IMR-90 (cell line): ENCODE measurements around the gene MDFI.

ENCODE experiments used
- BHLHE40 ChIP-seq: fragments of 150-350 bp; IDR thresholded peaks from 2 replicates; pipeline ENCODE4 v1.6.1; 2016; ENCODE audit warnings: mild to moderate bottlenecking, low read depth, low read length
- CEBPB ChIP-seq: IDR thresholded peaks from 2 replicates; pipeline ENCODE4 v1.6.1; 2012; ENCODE audit warnings: low read depth, low read length, improper control_type of control experiment
- CTCF ChIP-seq: conservative IDR thresholded peaks from 2 replicates; pipeline ENCODE4 v1.5.1; 2012; ENCODE audit warnings: mild to moderate bottlenecking, low read depth, low read length, improper control_type of control experiment
- ELK1 ChIP-seq: fragments of 150-350 bp; IDR thresholded peaks from 2 replicates; pipeline ENCODE4 v1.6.1; 2016; ENCODE audit warnings: low read depth, mild to moderate bottlenecking, low read length, moderate library complexity, borderline replicate concordance
- FOS ChIP-seq: fragments of 150-350 bp; IDR thresholded peaks from 2 replicates; pipeline ENCODE4 v1.6.1; 2016; ENCODE audit warnings: low read depth, low read length
- POLR2A ChIP-seq: IDR thresholded peaks from 2 replicates; pipeline ENCODE4 v1.6.1; 2012; ENCODE audit warnings: mild to moderate bottlenecking, low read depth, low read length
- RAD21 ChIP-seq: IDR thresholded peaks from 2 replicates; pipeline ENCODE4 v1.6.1; 2012; ENCODE audit warnings: low read length, improper control_type of control experiment
- RFX5 ChIP-seq: IDR thresholded peaks from 2 replicates; pipeline ENCODE4 v1.8.0; 2012; ENCODE audit warnings: low read depth, mild to moderate bottlenecking, low read length, moderate library complexity
- USF2 ChIP-seq: fragments of 150-350 bp; IDR thresholded peaks from 2 replicates; pipeline ENCODE4 v1.6.1; 2017; ENCODE audit warnings: mild to moderate bottlenecking, antibody characterized with exemption, low read length, low read depth

GRCh38 chr6:41691426-41692079, 53.3 kb downstream of the MDFI start:
- TF ChIP-seq CTCF (no peak), USF2 (no peak), RAD21 (no peak), BHLHE40 (no peak), POLR2A (no peak), CEBPB (no peak), FOS (no peak), ELK1 (no peak), RFX5 (no peak)
